ENCODE data around the gene PLPP1.

DNA sequence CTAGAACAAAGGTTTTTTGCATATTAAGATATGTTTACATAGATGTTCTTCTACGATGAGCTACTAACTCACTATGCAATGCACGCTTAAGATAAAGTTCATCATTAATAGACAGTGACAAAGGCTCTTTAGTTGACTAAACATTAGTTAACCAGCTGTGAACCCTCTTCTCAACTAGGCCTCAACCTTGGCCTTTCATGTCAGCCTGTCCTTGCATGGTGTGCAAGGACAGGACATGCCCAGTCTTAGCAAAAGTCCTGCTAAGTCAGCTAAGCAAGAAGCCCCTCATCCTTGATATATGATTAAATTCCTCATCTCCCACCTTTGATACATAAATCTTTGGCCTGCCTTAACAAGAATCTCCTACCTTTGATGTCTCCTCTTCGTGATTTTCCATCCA is 50.9 kb downstream of the PLPP1 start:
- TF ChIP-seq, protein P1, sequence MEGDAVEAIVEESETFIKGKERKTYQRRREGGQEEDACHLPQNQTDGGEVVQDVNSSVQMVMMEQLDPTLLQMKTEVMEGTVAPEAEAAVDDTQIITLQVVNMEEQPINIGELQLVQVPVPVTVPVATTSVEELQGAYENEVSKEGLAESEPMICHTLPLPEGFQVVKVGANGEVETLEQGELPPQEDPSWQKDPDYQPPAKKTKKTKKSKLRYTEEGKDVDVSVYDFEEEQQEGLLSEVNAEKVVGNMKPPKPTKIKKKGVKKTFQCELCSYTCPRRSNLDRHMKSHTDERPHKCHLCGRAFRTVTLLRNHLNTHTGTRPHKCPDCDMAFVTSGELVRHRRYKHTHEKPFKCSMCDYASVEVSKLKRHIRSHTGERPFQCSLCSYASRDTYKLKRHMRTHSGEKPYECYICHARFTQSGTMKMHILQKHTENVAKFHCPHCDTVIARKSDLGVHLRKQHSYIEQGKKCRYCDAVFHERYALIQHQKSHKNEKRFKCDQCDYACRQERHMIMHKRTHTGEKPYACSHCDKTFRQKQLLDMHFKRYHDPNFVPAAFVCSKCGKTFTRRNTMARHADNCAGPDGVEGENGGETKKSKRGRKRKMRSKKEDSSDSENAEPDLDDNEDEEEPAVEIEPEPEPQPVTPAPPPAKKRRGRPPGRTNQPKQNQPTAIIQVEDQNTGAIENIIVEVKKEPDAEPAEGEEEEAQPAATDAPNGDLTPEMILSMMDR (conservative IDR thresholded peaks at IDR 0.05; ENCODE audit: low read depth in 2 of 2), result no peak
- TF ChIP-seq POLR2AphosphoS5 (IDR thresholded peaks at IDR 0.05; ENCODE audit: low read depth) (no peak), CREB1 (CRISPR knock-in tag; IDR thresholded peaks at IDR 0.05; ENCODE audit: low read depth) (no peak), EZH2 (IDR thresholded peaks at IDR 0.05; ENCODE audit: low read depth, unreplicated experiment) (no peak), EZH2phosphoT487 (IDR thresholded peaks at IDR 0.05; ENCODE audit: unreplicated experiment) (no peak), NANOG (IDR thresholded peaks at IDR 0.05; ENCODE audit: borderline replicate concordance) (no peak), JUNB (IDR thresholded peaks at IDR 0.05; ENCODE audit: unreplicated experiment) (no peak), ZNF331 (CRISPR knock-in tag; IDR thresholded peaks at IDR 0.05; ENCODE audit: low read depth) (no peak), STAT1 (IDR thresholded peaks at IDR 0.05; ENCODE audit: unreplicated experiment) (no peak)
- TF ChIP-seq, protein P2, sequence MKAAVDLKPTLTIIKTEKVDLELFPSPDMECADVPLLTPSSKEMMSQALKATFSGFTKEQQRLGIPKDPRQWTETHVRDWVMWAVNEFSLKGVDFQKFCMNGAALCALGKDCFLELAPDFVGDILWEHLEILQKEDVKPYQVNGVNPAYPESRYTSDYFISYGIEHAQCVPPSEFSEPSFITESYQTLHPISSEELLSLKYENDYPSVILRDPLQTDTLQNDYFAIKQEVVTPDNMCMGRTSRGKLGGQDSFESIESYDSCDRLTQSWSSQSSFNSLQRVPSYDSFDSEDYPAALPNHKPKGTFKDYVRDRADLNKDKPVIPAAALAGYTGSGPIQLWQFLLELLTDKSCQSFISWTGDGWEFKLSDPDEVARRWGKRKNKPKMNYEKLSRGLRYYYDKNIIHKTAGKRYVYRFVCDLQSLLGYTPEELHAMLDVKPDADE (IDR thresholded peaks at IDR 0.05), result no peak
- TF ChIP-seq, protein P3, sequence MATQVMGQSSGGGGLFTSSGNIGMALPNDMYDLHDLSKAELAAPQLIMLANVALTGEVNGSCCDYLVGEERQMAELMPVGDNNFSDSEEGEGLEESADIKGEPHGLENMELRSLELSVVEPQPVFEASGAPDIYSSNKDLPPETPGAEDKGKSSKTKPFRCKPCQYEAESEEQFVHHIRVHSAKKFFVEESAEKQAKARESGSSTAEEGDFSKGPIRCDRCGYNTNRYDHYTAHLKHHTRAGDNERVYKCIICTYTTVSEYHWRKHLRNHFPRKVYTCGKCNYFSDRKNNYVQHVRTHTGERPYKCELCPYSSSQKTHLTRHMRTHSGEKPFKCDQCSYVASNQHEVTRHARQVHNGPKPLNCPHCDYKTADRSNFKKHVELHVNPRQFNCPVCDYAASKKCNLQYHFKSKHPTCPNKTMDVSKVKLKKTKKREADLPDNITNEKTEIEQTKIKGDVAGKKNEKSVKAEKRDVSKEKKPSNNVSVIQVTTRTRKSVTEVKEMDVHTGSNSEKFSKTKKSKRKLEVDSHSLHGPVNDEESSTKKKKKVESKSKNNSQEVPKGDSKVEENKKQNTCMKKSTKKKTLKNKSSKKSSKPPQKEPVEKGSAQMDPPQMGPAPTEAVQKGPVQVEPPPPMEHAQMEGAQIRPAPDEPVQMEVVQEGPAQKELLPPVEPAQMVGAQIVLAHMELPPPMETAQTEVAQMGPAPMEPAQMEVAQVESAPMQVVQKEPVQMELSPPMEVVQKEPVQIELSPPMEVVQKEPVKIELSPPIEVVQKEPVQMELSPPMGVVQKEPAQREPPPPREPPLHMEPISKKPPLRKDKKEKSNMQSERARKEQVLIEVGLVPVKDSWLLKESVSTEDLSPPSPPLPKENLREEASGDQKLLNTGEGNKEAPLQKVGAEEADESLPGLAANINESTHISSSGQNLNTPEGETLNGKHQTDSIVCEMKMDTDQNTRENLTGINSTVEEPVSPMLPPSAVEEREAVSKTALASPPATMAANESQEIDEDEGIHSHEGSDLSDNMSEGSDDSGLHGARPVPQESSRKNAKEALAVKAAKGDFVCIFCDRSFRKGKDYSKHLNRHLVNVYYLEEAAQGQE (IDR thresholded peaks at IDR 0.05; ENCODE audit: unreplicated experiment), result no peak
